ENCODE results near the gene BDH1.

DNA sequence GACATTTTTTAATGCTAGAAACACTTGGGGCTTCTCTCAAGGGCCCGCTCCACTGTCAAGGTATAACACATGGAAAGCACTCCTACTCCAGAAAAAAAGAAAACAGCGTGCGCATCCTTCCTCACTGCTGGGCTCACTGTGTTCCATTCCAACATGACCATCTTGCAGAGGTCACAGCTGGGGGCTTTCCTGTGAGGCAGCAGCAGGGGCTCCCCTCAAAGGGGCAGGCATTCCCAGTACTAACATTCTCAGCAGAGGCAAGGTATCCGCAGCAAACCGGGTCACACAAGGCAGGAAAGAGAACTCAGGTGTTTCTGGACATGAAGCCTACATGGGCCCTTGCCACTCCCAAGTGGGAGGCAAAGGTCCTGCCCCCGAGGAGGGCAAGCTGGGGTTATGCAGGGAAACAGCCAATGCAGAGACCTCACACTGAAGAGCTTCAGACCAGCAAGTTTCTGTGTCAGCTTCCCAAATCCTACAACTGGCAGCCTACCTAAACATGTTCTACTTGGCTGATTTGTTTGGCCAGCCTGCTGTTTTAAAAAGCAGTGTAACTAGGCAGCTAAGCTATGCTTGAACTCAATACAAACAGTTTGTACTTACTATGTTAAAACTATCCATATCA is 6.4 kb downstream of the BDH1 start:
- no peak for TF ChIP-seq MYC (IDR thresholded peaks at IDR 0.05; ENCODE audit: low read depth, low read length)
- TF ChIP-seq, protein P1, sequence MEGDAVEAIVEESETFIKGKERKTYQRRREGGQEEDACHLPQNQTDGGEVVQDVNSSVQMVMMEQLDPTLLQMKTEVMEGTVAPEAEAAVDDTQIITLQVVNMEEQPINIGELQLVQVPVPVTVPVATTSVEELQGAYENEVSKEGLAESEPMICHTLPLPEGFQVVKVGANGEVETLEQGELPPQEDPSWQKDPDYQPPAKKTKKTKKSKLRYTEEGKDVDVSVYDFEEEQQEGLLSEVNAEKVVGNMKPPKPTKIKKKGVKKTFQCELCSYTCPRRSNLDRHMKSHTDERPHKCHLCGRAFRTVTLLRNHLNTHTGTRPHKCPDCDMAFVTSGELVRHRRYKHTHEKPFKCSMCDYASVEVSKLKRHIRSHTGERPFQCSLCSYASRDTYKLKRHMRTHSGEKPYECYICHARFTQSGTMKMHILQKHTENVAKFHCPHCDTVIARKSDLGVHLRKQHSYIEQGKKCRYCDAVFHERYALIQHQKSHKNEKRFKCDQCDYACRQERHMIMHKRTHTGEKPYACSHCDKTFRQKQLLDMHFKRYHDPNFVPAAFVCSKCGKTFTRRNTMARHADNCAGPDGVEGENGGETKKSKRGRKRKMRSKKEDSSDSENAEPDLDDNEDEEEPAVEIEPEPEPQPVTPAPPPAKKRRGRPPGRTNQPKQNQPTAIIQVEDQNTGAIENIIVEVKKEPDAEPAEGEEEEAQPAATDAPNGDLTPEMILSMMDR (IDR thresholded peaks at IDR 0.05; ENCODE audit: low read depth, low read length): no peak
- no peak for TF ChIP-seq POLR2A (IDR thresholded peaks at IDR 0.05; ENCODE audit: extremely low read depth, insufficient read length)
- TF ChIP-seq, protein P2, sequence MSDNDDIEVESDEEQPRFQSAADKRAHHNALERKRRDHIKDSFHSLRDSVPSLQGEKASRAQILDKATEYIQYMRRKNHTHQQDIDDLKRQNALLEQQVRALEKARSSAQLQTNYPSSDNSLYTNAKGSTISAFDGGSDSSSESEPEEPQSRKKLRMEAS (IDR thresholded peaks at IDR 0.05; ENCODE audit: low read depth, low read length): no peak
